GM23338 (cell line): ENCODE results near the gene CBFA2T2. TPM values are rescaled to one million over a fixed set of nuclear protein-coding genes. Genes with fewer than 3 reads are reported as not detected.

Source experiments
- ATAC-seq: fragments of 200-7000 bp; cut with Tn5 transposase; 3 replicates; pipeline ENCODE4 v1.9.1; 2020
- DNase-seq: peaks from one replicate; pipeline ENCODE4 v3.0.0-alpha.2; 2015; ENCODE audit warnings: low spot score
- H2AFZ ChIP-seq: fragments of 200-600 bp; sonication (generic); 2 replicates; pipeline ENCODE4 v1.8.0; 2016; ENCODE audit warnings: antibody characterized with exemption, mild to moderate bottlenecking, moderate library complexity
- H3F3A ChIP-seq: fragments of 200-600 bp; sonication (generic); replicated peaks from 2 replicates; pipeline ENCODE4 v1.8.0; 2017; ENCODE audit warnings: antibody characterized with exemption, mixed run types, low read depth
- H3K27ac ChIP-seq: fragments of 200-600 bp; sonication (generic); 2 replicates; pipeline ENCODE4 v1.6.1; 2016; ENCODE audit warnings: low read depth
- H3K27me3 ChIP-seq: fragments of 200-600 bp; sonication (generic); 2 replicates; pipeline ENCODE4 v1.8.0; 2016; ENCODE audit warnings: mild to moderate bottlenecking, mixed run types, moderate library complexity; ENCODE audit not compliant: insufficient read depth
- H3K36me3 ChIP-seq: fragments of 200-600 bp; sonication (generic); 2 replicates; pipeline ENCODE4 v1.8.0; 2016; ENCODE audit warnings: mild to moderate bottlenecking; ENCODE audit not compliant: insufficient read depth
- H3K4me1 ChIP-seq: fragments of 200-600 bp; sonication (generic); 2 replicates; pipeline ENCODE4 v1.8.0; 2016; ENCODE audit warnings: mild to moderate bottlenecking, moderate library complexity; ENCODE audit not compliant: insufficient read depth
- H3K4me2 ChIP-seq: fragments of 200-600 bp; sonication (generic); 2 replicates; pipeline ENCODE4 v1.7.1; 2017; ENCODE audit warnings: mixed run types
- H3K4me3 ChIP-seq: fragments of 200-600 bp; sonication (generic); 2 replicates; pipeline ENCODE4 v1.6.1; 2016; ENCODE audit warnings: mixed run types
- H3K79me2 ChIP-seq: fragments of 200-600 bp; sonication (generic); replicated peaks from 2 replicates; pipeline ENCODE4 v1.8.0; 2017; ENCODE audit warnings: mild to moderate bottlenecking; ENCODE audit not compliant: insufficient read depth
- H3K9me2 ChIP-seq: fragments of 200-600 bp; sonication (generic); 2 replicates; pipeline ENCODE4 v1.8.0; 2017; ENCODE audit not compliant: insufficient read depth
- H4K20me1 ChIP-seq: fragments of 200-600 bp; sonication (generic); replicated peaks from 2 replicates; pipeline ENCODE4 v1.8.0; 2017; ENCODE audit warnings: mild to moderate bottlenecking; ENCODE audit not compliant: insufficient read depth
- H3K27ac Mint-ChIP-seq: 2 replicates; pipeline ENCODE4 v1.8.0; 2020; ENCODE audit warnings: inconsistent platforms, mild to moderate bottlenecking, moderate library complexity, mixed read lengths
- H3K27me3 Mint-ChIP-seq: 3 replicates; pipeline ENCODE4 v1.8.0; 2022; ENCODE audit warnings: low read depth, mild to moderate bottlenecking, moderate library complexity, mixed read lengths, inconsistent platforms; ENCODE audit not compliant: insufficient read depth, poor library complexity
- H3K36me3 Mint-ChIP-seq: 3 replicates; pipeline ENCODE4 v1.8.0; 2021; ENCODE audit warnings: low read depth, mild to moderate bottlenecking, inconsistent platforms, moderate library complexity, mixed read lengths
- H3K4me1 Mint-ChIP-seq: 3 replicates; pipeline ENCODE4 v1.8.0; 2020; ENCODE audit warnings: mild to moderate bottlenecking, inconsistent platforms, mixed read lengths
- H3K4me3 Mint-ChIP-seq: 3 replicates; pipeline ENCODE4 v1.8.0; 2021; ENCODE audit warnings: moderate library complexity, mild to moderate bottlenecking, inconsistent platforms, mixed read lengths
- H3K9me3 Mint-ChIP-seq: 3 replicates; pipeline ENCODE4 v1.8.0; 2020; ENCODE audit warnings: moderate library complexity, mild to moderate bottlenecking, inconsistent platforms, mixed read lengths
- CREB1 ChIP-seq: fragments of 250-450 bp; sonication (Bioruptor Pico); IDR thresholded peaks from 2 replicates; pipeline ENCODE4 v1.5.0; 2020; ENCODE audit warnings: low read depth, mild to moderate bottlenecking, moderate library complexity
- EZH2 ChIP-seq: fragments of 200-600 bp; sonication (generic); IDR thresholded peaks from one replicate; pipeline ENCODE4 v1.8.0; 2017; ENCODE audit warnings: antibody characterized with exemption, mild to moderate bottlenecking, low read depth; ENCODE audit not compliant: unreplicated experiment
- EZH2phosphoT487 ChIP-seq: fragments of 200-600 bp; sonication (generic); IDR thresholded peaks from one replicate; pipeline ENCODE4 v1.8.1; 2018; ENCODE audit warnings: antibody characterized with exemption; ENCODE audit not compliant: unreplicated experiment
- POLR2AphosphoS5 ChIP-seq: IDR thresholded peaks from 2 replicates; pipeline ENCODE4 v1.6.1; 2016; ENCODE audit warnings: antibody characterized with exemption, low read depth
- ZNF114 ChIP-seq: fragments of 250-450 bp; sonication (Bioruptor Pico); IDR thresholded peaks from 2 replicates; pipeline ENCODE4 v1.5.0; 2020; ENCODE audit warnings: mild to moderate bottlenecking, moderate library complexity
- ZNF331 ChIP-seq: fragments of 250-450 bp; sonication (Bioruptor Pico); IDR thresholded peaks from 2 replicates; pipeline ENCODE4 v1.5.0; 2020; ENCODE audit warnings: low read depth, mild to moderate bottlenecking, moderate library complexity
- polyA plus RNA-seq: library from polyadenylated mRNA; unstranded; fragments of >200 nt; fragmentation: Nextera tagmentation; extraction: Ambion mirVana; gene quantifications from 2 replicates; pipeline ENCODE4 v1.2.1, GENCODE V29; 2016
- total RNA-seq: library from RNA; depleted of rRNA; stranded (reverse); fragments of >200 nt; shearing (Covaris generic); gene quantifications from 2 replicates; pipeline ENCODE4 v1.2.3, GENCODE V29; 2014
- TF ChIP-seq, protein P1 (sequence below): IDR thresholded peaks from one replicate; pipeline ENCODE4 v1.6.1; 2018; ENCODE audit warnings: antibody characterized with exemption; ENCODE audit not compliant: unreplicated experiment
- TF ChIP-seq, protein P2 (sequence below): IDR thresholded peaks from 2 replicates; pipeline ENCODE4 v1.6.1; 2016; ENCODE audit warnings: antibody characterized with exemption
- TF ChIP-seq, protein P3 (sequence below), 2 experiments: fragments of 200-600 bp in 1 of 2; sonication (generic) in 1 of 2; conservative IDR thresholded peaks; 2 replicates each; pipeline versions ENCODE4 v1.5.1 to v1.6.1; 2016 to 2017; ENCODE audit warnings: antibody characterized with exemption in 2 of 2, low read depth in 2 of 2, mild to moderate bottlenecking in 2 of 2, moderate library complexity in 1 of 2

The CBFA2T2 gene
- total and polyA plus RNA-seq, 2 experiments from 2014 or later: 12.7 to 15.8 TPM

DNA sequence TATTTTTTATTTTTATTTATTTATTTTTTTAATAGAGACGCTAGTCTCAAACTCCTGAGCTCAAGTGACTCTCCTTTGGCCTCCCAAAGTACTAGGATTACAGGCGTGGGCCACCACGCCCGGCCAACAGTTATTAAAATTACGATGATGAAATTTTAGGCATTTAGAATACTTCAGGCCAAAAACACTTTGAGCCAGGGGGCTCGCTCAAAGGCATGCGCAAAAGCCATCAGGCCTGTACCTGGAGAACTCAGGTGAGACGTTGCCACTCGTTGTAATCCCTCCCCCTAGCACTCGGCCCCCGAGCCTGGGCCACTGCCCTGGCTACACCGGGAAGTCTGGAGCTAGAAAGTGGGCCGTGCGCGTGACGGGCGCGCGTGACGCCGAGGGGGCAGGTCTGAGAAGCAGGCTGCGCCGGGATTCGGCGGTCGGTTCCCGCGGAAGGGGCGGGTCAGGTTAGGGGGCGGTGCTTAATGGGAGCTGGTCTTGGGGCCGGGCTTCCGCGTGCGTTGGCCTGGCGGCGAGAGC is 337 bp upstream of the CBFA2T2 start:
- H4K20me1 ChIP-seq: 0 out of 2 replicates have a peak, but pooled peaks cover 4% of the 10 kb centered on the region
- peaks cover 18% of the 10 kb centered on the region for H3K79me2 ChIP-seq
- H2AFZ ChIP-seq: peak overlapping the region; percentile 94
- peak overlapping the region; percentile 86 for H3K4me2 ChIP-seq
- Mint-ChIP-seq H3K4me1 (peaks cover 8% of the 10 kb centered on the region), H3K9me3 (no peaks in the 10 kb centered on the region), H3K27me3 (peaks cover 2% of the 10 kb centered on the region), H3K4me3 (peak overlapping the region; percentile 70), H3K27ac (peak overlapping the region; percentile 80), H3K36me3 (no peaks in the 10 kb centered on the region)
- no peak for TF ChIP-seq EZH2
- TF ChIP-seq CREB1: peak; percentile 72
- TF ChIP-seq, protein P1, sequence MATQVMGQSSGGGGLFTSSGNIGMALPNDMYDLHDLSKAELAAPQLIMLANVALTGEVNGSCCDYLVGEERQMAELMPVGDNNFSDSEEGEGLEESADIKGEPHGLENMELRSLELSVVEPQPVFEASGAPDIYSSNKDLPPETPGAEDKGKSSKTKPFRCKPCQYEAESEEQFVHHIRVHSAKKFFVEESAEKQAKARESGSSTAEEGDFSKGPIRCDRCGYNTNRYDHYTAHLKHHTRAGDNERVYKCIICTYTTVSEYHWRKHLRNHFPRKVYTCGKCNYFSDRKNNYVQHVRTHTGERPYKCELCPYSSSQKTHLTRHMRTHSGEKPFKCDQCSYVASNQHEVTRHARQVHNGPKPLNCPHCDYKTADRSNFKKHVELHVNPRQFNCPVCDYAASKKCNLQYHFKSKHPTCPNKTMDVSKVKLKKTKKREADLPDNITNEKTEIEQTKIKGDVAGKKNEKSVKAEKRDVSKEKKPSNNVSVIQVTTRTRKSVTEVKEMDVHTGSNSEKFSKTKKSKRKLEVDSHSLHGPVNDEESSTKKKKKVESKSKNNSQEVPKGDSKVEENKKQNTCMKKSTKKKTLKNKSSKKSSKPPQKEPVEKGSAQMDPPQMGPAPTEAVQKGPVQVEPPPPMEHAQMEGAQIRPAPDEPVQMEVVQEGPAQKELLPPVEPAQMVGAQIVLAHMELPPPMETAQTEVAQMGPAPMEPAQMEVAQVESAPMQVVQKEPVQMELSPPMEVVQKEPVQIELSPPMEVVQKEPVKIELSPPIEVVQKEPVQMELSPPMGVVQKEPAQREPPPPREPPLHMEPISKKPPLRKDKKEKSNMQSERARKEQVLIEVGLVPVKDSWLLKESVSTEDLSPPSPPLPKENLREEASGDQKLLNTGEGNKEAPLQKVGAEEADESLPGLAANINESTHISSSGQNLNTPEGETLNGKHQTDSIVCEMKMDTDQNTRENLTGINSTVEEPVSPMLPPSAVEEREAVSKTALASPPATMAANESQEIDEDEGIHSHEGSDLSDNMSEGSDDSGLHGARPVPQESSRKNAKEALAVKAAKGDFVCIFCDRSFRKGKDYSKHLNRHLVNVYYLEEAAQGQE: no peak
- peak; percentile 94 for TF ChIP-seq POLR2AphosphoS5
- TF ChIP-seq EZH2phosphoT487: no peak
- TF ChIP-seq ZNF331 (CRISPR knock-in tag): no peak
- no peak for TF ChIP-seq ZNF114
- TF ChIP-seq, protein P2, sequence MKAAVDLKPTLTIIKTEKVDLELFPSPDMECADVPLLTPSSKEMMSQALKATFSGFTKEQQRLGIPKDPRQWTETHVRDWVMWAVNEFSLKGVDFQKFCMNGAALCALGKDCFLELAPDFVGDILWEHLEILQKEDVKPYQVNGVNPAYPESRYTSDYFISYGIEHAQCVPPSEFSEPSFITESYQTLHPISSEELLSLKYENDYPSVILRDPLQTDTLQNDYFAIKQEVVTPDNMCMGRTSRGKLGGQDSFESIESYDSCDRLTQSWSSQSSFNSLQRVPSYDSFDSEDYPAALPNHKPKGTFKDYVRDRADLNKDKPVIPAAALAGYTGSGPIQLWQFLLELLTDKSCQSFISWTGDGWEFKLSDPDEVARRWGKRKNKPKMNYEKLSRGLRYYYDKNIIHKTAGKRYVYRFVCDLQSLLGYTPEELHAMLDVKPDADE: no peak
- DNase-seq (peak; percentile 97), ATAC-seq (peak; percentile 91)
- no peaks in the 10 kb centered on the region for H3K36me3 ChIP-seq
- peaks cover 9% of the 10 kb centered on the region for H3K4me1 ChIP-seq
- no peaks in the 10 kb centered on the region for H3K9me2 ChIP-seq
- peak overlapping the region; percentile 94 for H3K27ac ChIP-seq
- no peaks in the 10 kb centered on the region for H3K27me3 ChIP-seq
- H3K4me3 ChIP-seq: peak overlapping the region; percentile 69
- H3F3A ChIP-seq: peaks cover 8% of the 10 kb centered on the region; the same call in 1 of the 2 replicates

DNA sequence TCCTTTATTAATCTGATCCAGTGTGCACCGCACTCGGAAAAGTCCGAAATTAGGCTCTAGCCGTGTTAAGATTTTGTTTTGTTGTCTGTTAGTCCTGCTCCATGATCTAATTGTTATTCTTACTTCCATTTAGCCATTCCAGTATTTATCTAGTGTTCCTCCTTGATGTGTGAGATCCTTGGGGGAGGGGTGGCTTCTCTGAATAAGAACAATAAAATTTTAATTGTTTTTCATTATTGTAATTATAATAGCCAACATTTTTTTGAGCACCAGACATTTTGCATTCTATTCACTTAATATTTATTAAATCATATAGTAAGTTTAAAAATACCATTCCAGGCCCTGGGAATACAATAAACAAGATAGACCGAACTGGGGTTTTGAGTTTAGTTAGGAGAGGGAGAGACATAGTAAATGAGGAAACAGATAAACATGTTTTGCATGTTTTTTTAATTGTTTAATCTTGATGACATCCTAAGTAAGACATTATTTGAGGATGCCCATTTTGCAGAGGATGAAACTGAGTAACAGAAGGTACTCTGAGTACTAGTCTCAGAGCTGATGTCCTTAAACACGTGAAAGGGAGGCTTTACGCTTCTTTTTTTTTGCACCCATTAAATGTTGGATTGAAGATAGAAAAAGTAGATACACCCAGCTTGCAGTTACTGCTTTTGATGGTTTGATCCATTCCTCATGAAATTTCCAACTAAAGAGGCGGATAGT is 1.2 kb downstream of the CBFA2T2 start:
- no peak for ATAC-seq
- peak overlapping the region; percentile 80 for H3K4me3 ChIP-seq
- peaks cover 8% of the 10 kb centered on the region; the same call in 1 of the 2 replicates for H4K20me1 ChIP-seq
- Mint-ChIP-seq H3K36me3 (no peaks in the 10 kb centered on the region), H3K4me1 (peaks cover 8% of the 10 kb centered on the region), H3K4me3 (peak overlapping the region; percentile 83), H3K9me3 (no peaks in the 10 kb centered on the region), H3K27ac (no peak overlapping the region), H3K27me3 (peaks cover 2% of the 10 kb centered on the region)
- H3K27me3 ChIP-seq: no peaks in the 10 kb centered on the region
- no peak overlapping the region for H3K27ac ChIP-seq
- peaks cover 8% of the 10 kb centered on the region; the same call in 1 of the 2 replicates for H3F3A ChIP-seq
- H3K9me2 ChIP-seq: no peaks in the 10 kb centered on the region
- peaks cover 9% of the 10 kb centered on the region for H3K4me1 ChIP-seq
- no peak for DNase-seq
- H3K36me3 ChIP-seq: no peaks in the 10 kb centered on the region
- no peak overlapping the region; the same call in 1 of the 2 replicates for H2AFZ ChIP-seq
- H3K79me2 ChIP-seq: peaks cover 31% of the 10 kb centered on the region
- H3K4me2 ChIP-seq: peak overlapping the region; percentile 91
- TF ChIP-seq ZNF114: no peak
- TF ChIP-seq, protein P3, sequence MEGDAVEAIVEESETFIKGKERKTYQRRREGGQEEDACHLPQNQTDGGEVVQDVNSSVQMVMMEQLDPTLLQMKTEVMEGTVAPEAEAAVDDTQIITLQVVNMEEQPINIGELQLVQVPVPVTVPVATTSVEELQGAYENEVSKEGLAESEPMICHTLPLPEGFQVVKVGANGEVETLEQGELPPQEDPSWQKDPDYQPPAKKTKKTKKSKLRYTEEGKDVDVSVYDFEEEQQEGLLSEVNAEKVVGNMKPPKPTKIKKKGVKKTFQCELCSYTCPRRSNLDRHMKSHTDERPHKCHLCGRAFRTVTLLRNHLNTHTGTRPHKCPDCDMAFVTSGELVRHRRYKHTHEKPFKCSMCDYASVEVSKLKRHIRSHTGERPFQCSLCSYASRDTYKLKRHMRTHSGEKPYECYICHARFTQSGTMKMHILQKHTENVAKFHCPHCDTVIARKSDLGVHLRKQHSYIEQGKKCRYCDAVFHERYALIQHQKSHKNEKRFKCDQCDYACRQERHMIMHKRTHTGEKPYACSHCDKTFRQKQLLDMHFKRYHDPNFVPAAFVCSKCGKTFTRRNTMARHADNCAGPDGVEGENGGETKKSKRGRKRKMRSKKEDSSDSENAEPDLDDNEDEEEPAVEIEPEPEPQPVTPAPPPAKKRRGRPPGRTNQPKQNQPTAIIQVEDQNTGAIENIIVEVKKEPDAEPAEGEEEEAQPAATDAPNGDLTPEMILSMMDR (conservative IDR thresholded peaks at IDR 0.05; ENCODE audit: low read depth in 2 of 2): no peak
